GM21360 (cell line): ENCODE results near the gene INSC.

Experiments used
- ATAC-seq: cut with Tn5 transposase; IDR thresholded peaks from one replicate; pipeline ENCODE4 v1.9.1; 2021; ENCODE audit warnings: mild to moderate bottlenecking, moderate library complexity; ENCODE audit not compliant: unreplicated experiment

The INSC gene

DNA sequence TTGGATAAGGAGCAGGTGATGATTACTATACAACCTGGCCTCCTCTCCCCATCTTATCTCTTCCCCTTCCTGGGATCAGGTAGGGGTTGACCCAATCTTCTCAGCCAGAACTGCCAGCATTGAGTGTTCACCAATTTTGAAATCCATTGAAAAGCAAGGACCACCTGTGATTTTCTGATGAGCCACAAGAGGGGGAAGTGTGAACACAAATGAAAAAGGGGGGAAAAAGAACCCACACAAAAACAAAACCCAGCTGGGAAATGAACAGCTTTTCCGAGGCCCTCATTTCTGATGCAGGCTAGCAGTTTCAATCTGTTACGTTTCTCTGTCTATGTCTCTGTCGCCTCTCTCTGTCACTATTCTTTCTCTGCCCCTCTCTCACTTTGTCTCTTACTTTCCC is 161.9 kb downstream of the INSC start:
- no peak for ATAC-seq

DNA sequence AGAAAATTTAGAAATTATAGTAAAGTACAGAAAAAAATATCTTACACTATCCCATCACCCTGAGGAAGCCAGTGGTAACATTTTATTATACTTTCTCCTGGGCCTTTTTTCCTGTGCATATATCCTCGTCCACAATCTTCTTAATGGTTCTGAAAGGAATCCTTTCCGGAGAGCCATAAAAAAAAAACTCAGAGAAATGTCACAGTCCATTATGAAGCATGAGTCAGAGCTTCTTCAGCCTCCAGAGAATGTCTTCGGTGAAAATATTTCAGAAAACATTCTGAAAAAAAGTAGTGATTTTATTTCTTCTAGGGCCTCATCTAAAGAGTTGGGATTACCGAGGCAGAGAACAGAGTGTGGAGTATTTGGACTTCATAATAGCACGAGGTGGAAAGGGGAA is 163.4 kb downstream of the INSC start:
- ATAC-seq = no peak

DNA sequence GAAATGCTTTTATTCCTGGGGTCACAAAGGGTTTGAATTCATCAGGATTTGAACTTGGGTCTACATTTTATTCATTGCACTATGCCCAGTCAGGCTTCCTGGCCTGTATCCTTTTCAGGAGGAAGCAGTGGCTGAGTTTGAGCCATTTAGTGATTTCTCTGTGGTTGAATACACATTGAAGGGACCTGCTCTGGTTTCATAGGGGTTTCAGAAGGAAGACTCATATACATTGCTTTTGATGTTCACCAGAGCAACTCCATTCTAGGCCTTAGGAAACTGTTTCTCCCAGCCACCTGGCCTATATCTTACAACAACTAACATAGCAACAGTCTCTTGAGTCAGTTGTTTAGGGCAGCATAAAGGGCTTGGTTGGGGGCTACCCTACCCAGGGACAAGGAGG is 165.7 kb downstream of the INSC start:
- ATAC-seq = no peak

DNA sequence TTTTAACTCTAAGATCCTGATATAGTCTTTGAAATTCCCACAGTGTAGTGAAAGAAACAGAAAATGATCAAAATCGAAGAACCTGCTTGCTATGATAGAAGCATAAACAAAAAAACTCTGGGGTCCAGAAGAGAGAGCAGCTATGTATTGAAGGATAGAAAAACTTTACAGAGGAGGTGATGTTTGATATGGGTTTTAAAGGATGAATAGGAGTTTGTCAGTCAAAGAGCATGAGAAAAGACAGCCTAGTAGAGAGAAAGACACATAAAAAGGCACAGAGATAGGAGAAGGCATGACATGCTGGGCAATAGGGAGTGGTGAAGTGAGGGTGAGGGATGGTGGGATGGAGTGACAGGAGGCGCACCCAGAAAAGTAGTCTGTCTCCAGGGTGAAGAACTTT is 168.0 kb downstream of the INSC start:
- ATAC-seq = no peak

DNA sequence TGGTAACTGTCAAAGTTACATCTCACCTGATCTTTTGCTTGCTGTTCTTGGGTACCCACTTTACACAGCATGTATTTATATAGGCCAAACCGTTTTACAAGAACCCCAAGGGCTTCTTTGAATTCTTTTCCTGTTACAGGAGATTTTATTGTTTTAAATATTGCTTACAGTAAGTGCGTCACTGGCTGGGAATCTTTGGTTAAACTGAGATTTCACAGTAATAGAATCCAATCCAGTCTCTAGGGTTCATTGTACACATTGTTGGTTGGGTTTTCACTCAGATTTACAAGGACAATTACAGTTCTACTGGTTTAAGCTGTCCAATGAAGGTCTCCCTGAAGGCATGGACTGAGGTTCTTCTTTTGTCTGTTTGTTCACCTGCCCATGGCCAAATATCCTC is 171.7 kb downstream of the INSC start:
- ATAC-seq = no peak

DNA sequence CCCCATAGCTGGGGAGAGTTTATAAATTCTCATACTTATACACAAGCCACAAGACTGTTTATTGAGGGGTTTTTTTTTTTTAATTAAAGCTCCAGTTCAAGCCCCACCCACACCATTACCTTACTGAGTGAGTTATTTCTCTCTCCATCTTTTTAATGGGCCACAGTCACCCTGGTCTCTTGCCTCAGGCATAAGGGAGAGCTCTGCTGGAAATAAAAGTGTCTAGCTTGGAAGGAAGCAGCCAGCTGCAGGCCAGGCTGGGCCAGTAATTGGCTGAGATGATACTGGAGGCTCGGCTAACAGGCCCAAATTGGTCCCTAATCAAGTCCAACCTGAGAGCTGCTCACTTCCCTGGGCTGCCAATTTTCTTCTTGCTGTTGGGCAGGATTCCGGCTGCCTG is 174.1 kb downstream of the INSC start:
- ATAC-seq = no peak

DNA sequence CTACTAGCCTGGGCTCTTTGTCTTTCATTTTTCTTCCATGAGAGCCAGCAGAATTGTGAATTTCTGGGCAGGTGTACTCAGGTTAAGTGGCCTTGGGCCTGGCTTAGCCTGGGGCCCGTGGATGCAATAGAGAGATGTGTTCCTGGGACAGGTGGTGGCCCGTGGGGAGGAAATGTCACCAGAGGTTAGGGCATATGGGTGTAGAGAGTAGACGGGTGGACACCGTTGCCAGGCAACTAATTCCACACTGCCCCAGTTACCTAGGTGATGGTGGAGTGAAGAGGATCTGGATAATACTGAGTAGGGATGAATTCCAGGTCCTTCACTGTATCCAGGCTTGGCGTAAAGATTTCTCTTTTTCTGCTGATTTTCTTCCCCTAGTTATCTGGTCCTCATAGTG is 175.0 kb downstream of the INSC start:
- no peak for ATAC-seq

DNA sequence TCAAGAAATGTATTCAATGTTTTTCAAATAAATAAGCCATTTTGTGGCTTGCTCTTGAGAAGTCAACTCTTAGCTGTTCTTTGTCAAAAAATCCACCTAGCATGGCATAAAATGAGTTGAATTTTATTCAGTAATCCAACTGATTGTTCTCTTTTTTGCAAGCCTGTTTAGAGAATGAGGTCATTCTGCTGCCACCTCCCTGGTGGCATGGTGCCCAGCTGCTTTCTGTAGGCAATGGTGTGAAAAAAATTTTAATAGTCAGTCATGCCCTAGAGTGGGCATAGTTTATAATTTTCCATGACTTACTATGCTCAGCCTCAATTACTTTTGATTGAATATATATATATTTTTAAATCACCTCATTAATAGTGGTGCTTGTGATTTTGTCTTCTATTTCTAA is 177.2 kb downstream of the INSC start:
- ATAC-seq = no peak

DNA sequence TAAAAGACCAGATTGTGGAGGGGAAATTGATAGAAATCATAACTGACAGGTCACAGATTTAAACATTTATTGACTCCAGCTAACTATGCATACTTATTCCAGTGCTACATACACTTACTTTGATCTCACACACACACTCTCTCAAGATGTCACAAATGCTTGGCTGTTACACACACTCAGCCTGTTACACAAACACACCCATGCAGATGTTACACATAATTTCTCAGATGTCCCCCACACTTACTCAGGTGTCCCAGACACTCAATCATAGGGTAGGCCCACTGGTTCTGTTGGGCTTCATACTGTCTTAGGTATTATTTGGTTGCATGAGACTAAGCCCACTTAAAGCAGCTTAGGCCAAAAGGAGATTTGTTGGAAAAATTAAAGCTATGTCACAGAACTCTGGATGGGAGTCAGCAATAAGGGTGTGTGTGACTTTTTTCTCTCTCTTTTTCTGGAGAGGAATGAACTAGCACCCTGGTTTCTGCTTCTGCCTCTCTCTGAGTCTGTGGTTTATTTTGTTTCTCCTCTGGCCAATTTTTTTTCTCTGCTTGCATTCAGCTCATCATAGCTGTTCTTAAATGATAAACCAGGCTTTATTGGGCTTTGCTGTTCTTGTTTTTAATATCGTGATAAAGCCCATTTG is 179.4 kb downstream of the INSC start:
- ATAC-seq = no peak

DNA sequence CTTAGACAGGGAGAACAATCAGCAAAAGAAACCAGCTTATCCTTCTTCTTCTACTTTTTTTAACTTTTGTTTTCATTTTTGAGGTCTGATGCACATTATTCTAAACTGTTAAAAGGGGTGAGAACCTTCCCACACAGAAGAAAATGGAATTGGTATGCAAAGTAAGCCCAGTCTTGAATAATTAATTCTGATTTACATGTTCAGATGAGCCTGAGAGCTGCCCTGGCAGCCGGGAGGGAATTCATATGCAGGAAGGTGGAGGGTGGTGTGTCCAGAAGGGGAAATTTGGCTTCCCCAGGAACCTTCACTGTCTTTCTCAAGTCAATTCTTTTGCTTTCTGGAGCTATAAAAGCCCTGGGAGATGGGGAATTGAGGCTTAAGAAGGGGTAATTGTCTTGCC is 181.0 kb downstream of the INSC start:
- ATAC-seq = no peak
